ENCODE results near the gene EEF1AKMT2. TPM values are rescaled to one million over a fixed set of nuclear protein-coding genes. Genes with fewer than 3 reads are reported as not detected.

EEF1AKMT2 gene
- total and polyA plus RNA-seq, 2 of the 13 experiments (the other 11 are each of a cell fraction or from before 2014, with no cell fraction given), result 11.3 to 19.3 TPM

GRCh38 chr10:124744102-124745050, 47.3 kb downstream of the EEF1AKMT2 start, which contains the start of gene FAM53B (continued):
- TF ChIP-seq ZNF749 (CRISPR knock-in tag; IDR thresholded peaks at IDR 0.05; ENCODE audit: borderline replicate concordance) (no peak), CREBL2 (CRISPR knock-in tag; IDR thresholded peaks at IDR 0.05; ENCODE audit: borderline replicate concordance) (no peak), KAT2B (IDR thresholded peaks at IDR 0.05; ENCODE audit: borderline replicate concordance, low read depth, low read length) (no peak), ZNF720 (CRISPR knock-in tag; IDR thresholded peaks at IDR 0.05) (no peak), ARID2 (CRISPR knock-in tag; IDR thresholded peaks at IDR 0.05; ENCODE audit: borderline replicate concordance) (no peak), HNF4A (CRISPR knock-in tag; IDR thresholded peaks at IDR 0.05) (0 out of 2 replicates have a peak, but pooled peaks have one; percentile 9), MED1 (CRISPR knock-in tag; IDR thresholded peaks at IDR 0.05) (peak; percentile 26; the same call in 1 of the 2 replicates), BATF2 (CRISPR knock-in tag; IDR thresholded peaks at IDR 0.05) (no peak), ZSCAN29 (CRISPR knock-in tag; conservative IDR thresholded peaks at IDR 0.05) (no peak), HBP1 (CRISPR knock-in tag; IDR thresholded peaks at IDR 0.05; ENCODE audit: low read depth) (peak; percentile 70; the same call in 1 of the 2 replicates), ZFY (CRISPR knock-in tag; IDR thresholded peaks at IDR 0.05) (peak; percentile 45; the same call in 1 of the 2 replicates), HDAC2 (CRISPR knock-in tag; IDR thresholded peaks at IDR 0.05) (0 out of 2 replicates have a peak, but pooled peaks have one; percentile 54), GATAD2A (CRISPR knock-in tag; IDR thresholded peaks at IDR 0.05) (0 out of 2 replicates have a peak, but pooled peaks have one; percentile 38), ZSCAN25 (CRISPR knock-in tag; IDR thresholded peaks at IDR 0.05) (no peak), MLX (CRISPR knock-in tag; IDR thresholded peaks at IDR 0.05) (no peak), HOMEZ (CRISPR knock-in tag; IDR thresholded peaks at IDR 0.05; ENCODE audit: low read depth) (no peak), TCF7 (IDR thresholded peaks at IDR 0.05; ENCODE audit: low read depth) (peak; percentile 47; the same call in 1 of the 2 replicates), U2AF1 (optimal IDR thresholded peaks at IDR 0.05; ENCODE audit: low read depth, low read length) (no peak), FOXA3 (CRISPR knock-in tag; IDR thresholded peaks at IDR 0.05) (peak; percentile 84), SRSF1 (optimal IDR thresholded peaks at IDR 0.05; ENCODE audit: low read depth, low read length) (no peak), ZNF230 (CRISPR knock-in tag; IDR thresholded peaks at IDR 0.05) (no peak), ZNF784 (CRISPR knock-in tag; IDR thresholded peaks at IDR 0.05; ENCODE audit: borderline replicate concordance) (no peak), BHLHE40 (IDR thresholded peaks at IDR 0.05; ENCODE audit: low read length) (peak; percentile 82), ZNF780A (CRISPR knock-in tag; IDR thresholded peaks at IDR 0.05) (no peak)
